Prostate gland (tissue), 2 donors: ENCODE results near the gene CYBA. TPM values are rescaled to one million over a fixed set of nuclear protein-coding genes. Genes with fewer than 3 reads are reported as not detected.

Experiments used
- DNase-seq: peaks from one replicate; pipeline ENCODE4 v3.0.0-alpha.2; 2019; ENCODE audit warnings: low spot score
- H3K27ac ChIP-seq, 2 donors: fragments of 200-600 bp; sonication (generic); 2 replicates each; pipeline ENCODE4 v1.5.1; 2017 to 2019
- H3K27me3 ChIP-seq: fragments of 200-600 bp; sonication (generic); replicated peaks from 2 replicates; pipeline ENCODE4 v1.5.1; 2019; ENCODE audit not compliant: insufficient read depth
- H3K36me3 ChIP-seq, 2 donors: fragments of 200-600 bp; sonication (generic); 1 replicate in 1 of 2; 2 replicates in 1 of 2; pipeline versions ENCODE4 v1.5.1 to v1.8.1; 2017 to 2019
- H3K4me1 ChIP-seq: fragments of 200-600 bp; sonication (generic); replicated peaks from 2 replicates; pipeline ENCODE4 v1.5.1; 2019
- H3K4me3 ChIP-seq, 2 donors: fragments of 200-600 bp; sonication (generic); 2 replicates each; pipeline ENCODE4 v1.5.1; 2017 to 2019
- H3K9me3 ChIP-seq: fragments of 200-600 bp; sonication (generic); 2 replicates; pipeline ENCODE4 v1.5.1; 2017
- POLR2A ChIP-seq: fragments of 450-650 bp; IDR thresholded peaks from one replicate; pipeline ENCODE4 v1.6.1; 2016; ENCODE audit warnings: antibody characterized with exemption, mild to moderate bottlenecking
- POLR2AphosphoS5 ChIP-seq: sonication (generic); formaldehyde crosslinking; IDR thresholded peaks from one replicate; pipeline ENCODE4 v1.6.1; 2017; ENCODE audit warnings: antibody characterized with exemption
- WGBS: methylation state at CpG from one replicate; pipeline ENCODE4 v1.1.5; 2018; 5-methylcytosine and 5-hydroxymethylcytosine counted together
- intact Hi-C: fragments of 100-400 bp; cut with DNase I; formaldehyde crosslinking; loops from one replicate; pipeline ENCODE4 v1.14.2; 2022
- total RNA-seq, 2 donors: library from RNA; depleted of rRNA; stranded (reverse); fragments of >200 nt; gene quantifications; one replicate each; pipeline ENCODE4 v1.1.0, GENCODE V29; 2016
- TF ChIP-seq, protein P1 (sequence below), 4 experiments: fragments of 200-600 bp in 2 of 4; fragments of 450-650 bp in 2 of 4; sonication (generic) in 2 of 4; IDR thresholded peaks; 1 replicate in 3 of 4; 2 replicates in 1 of 4; pipeline ENCODE4 v1.5.1; 2016 to 2019; ENCODE audit warnings: antibody characterized with exemption in 4 of 4, mild to moderate bottlenecking in 2 of 4, moderate library complexity in 2 of 4

Gene CYBA
- total RNA-seq, 2 donors from 2014 or later, result 86.0 to 155 TPM

DNA sequence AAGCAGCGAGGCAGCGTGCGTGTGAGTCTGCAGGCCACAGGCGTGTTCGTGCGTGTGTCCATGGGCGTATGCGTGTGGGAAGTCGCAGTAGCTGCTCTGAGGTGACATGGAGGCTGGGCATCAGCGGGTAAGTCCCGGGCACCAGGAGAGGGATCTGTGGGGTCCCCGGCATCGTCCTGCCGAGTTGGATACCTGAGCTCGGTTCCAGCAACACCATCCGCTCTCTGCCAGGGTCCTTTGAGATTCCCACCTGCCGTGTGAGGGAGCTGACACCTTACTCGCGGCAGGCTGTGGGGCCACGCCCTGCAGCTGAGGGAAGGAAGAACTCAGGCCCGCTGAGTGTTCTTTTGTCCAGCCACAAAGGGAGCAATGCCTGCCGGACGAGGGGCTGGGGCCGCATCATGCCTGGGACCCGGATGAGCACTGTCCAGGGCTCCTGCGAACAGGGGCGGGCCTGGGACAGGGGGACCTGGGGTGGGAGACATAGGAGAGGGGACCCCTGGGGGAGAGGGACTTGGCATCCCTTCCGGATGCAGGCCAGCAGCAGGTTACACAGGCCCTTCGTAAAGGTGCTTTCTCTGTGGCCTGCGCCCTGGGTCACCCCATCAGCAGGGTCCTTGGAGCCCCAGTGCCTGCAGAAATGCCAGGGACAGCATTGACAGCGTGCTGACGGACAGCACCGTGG, 40.4 kb upstream of the CYBA start:
- intact Hi-C loops, result no loop called here
- no peak for TF ChIP-seq POLR2AphosphoS5
- TF ChIP-seq, protein P1, sequence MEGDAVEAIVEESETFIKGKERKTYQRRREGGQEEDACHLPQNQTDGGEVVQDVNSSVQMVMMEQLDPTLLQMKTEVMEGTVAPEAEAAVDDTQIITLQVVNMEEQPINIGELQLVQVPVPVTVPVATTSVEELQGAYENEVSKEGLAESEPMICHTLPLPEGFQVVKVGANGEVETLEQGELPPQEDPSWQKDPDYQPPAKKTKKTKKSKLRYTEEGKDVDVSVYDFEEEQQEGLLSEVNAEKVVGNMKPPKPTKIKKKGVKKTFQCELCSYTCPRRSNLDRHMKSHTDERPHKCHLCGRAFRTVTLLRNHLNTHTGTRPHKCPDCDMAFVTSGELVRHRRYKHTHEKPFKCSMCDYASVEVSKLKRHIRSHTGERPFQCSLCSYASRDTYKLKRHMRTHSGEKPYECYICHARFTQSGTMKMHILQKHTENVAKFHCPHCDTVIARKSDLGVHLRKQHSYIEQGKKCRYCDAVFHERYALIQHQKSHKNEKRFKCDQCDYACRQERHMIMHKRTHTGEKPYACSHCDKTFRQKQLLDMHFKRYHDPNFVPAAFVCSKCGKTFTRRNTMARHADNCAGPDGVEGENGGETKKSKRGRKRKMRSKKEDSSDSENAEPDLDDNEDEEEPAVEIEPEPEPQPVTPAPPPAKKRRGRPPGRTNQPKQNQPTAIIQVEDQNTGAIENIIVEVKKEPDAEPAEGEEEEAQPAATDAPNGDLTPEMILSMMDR (IDR thresholded peaks at IDR 0.05), result no peak
- TF ChIP-seq POLR2A, result no peak
- 81% methylated on average over 33 of the region's 33 CpGs for WGBS
- Histone ChIP-seq H3K9me3 (no peaks in the 10 kb centered on the region), H3K4me3 (no peak overlapping the region), H3K27ac (no peak overlapping the region), H3K4me1 (no peaks in the 10 kb centered on the region), H3K27me3 (peaks cover 3% of the 10 kb centered on the region), H3K36me3 (no peaks in the 10 kb centered on the region)
- DNase-seq, result no peak

DNA sequence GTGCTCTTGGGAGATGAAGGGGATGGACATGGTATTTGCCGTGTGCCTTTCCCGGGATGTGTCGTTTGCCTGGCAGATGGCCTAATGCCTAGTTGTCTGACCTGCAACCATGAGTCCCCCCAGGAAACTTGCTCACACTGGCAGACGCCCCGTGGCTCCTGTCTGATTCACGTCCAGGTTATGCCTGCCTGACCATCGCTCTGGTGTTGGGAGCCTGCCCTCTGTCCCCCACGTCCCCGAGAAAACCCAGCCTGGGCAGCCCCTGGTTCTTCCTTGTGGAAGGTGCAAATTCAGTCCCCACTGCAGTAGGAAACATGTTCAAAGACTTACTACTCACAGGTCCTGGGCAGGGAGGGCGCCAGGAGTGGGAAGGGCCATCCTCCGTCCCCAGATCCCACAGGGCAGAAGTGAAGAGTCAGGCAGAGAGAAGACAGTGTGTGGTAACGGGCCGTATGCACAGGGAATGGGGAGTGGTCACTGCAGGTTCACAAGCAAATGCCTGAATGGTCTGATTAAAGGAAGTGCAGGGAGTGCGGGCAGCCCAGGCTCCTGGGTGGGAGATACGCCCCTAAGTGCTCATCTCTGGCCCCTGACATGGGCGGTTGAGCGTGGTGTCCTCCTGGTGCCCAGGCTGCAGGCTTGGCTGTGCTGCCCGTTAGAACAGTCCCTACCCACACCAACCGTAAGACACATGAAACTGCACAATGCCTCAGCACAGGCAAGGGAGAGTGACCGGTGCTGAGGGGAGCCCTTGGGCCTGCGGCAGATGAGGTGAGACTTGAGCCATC, 39.7 kb upstream of the CYBA start:
- H3K4me1 ChIP-seq, result peaks cover 3% of the 10 kb centered on the region
- H3K9me3 ChIP-seq, result no peaks in the 10 kb centered on the region
- no peaks in the 10 kb centered on the region for H3K36me3 ChIP-seq
- H3K27ac ChIP-seq, result no peak overlapping the region
- no peak overlapping the region for H3K4me3 ChIP-seq
- TF ChIP-seq POLR2A, result no peak
- TF ChIP-seq, protein P1 (IDR thresholded peaks at IDR 0.05), result no peak
- no peak for TF ChIP-seq POLR2AphosphoS5
- 79% methylated on average over 21 of the region's 21 CpGs for WGBS
- peaks cover 3% of the 10 kb centered on the region for H3K27me3 ChIP-seq
- no peak for DNase-seq
- intact Hi-C loops, result no loop called here

DNA sequence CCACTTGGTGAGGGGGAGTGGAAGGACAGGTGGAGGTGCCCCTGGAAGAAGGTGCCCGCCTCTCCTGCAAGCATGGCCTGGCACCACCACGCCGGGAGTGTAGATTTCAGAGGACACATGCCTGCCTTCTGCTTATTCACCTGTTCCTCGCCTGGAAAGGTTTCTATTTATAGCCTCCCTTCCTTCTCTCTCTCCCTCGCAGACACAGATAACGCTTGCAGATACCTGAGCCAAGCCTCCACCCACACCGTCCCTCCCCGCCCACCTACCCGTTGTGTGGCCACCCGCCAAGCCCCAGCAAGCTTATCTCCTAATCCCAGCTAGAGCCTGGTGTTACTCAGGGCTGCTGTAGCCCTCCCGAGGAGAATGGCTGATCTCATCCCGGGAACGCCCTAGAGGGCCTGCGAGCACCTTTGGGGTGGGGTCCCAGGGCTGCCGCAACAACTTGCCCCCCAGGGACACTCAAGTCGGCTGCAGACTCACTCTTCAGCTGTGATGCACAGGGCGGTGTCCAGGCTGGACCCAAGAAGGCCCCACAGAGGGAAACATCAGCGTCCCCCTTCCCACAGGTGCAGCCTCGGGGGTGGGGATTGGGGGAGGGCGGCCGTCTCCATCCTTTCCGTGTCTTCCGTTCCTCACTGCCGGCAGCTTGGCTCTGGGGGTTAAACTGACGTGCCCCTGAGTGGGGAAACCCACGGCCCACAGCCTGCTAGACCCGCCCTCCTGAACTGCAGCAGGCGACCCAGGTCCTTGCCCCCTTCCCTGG, 37.3 kb upstream of the CYBA start:
- Histone ChIP-seq H3K36me3 (no peaks in the 10 kb centered on the region), H3K4me3 (no peak overlapping the region), H3K27me3 (peaks cover 3% of the 10 kb centered on the region), H3K4me1 (peaks cover 6% of the 10 kb centered on the region), H3K27ac (no peak overlapping the region), H3K9me3 (no peaks in the 10 kb centered on the region)
- TF ChIP-seq POLR2A (no peak), POLR2AphosphoS5 (peak; percentile 23)
- intact Hi-C loops, result no loop called here
- 32% methylated on average over 28 of the region's 28 CpGs for WGBS
- no peak for DNase-seq

DNA sequence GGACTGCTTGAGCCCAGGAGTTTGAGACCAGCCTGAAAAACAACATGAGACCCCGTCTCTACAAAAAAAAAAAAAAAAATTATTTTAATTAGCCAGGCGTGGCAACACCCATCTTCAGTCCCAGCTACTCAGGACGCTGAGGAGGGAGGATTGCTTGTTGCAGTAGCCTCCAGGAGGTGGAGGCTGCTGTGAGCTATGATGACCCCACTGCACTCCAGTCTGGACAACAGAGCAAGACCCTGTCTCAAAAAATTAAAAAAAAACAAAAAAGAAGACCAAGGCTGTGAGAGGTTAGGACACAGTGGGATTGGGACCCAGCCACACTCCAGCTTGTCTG, 36.8 kb upstream of the CYBA start:
- intact Hi-C loops, result no loop called here
- 50% methylated on average over 3 of the region's 3 CpGs for WGBS
- Histone ChIP-seq H3K4me3 (no peak overlapping the region), H3K27ac (no peak overlapping the region), H3K27me3 (peaks cover 3% of the 10 kb centered on the region), H3K9me3 (no peaks in the 10 kb centered on the region), H3K36me3 (no peaks in the 10 kb centered on the region), H3K4me1 (peaks cover 6% of the 10 kb centered on the region)
- TF ChIP-seq, protein P1 (IDR thresholded peaks at IDR 0.05), result no peak
- TF ChIP-seq POLR2A (no peak), POLR2AphosphoS5 (no peak)
- DNase-seq, result no peak

DNA sequence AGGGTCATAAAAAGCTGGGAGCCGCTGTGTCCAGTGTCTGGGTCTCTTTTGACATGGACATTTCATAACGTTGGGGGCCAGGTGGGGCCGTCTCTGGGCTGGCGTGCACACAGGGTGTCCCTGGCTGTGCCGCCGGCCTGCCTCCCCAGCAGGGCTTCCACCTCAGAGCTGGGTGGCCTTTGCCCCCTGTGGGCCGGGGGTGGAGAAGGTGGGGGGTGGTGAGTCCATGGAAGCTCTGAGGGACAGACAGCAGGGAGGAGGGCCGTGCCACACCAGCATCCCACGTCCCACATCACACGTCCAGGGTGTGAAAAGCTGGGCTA, 36.4 kb upstream of the CYBA start:
- intact Hi-C loops, result no loop called here
- H3K36me3 ChIP-seq, result no peaks in the 10 kb centered on the region
- DNase-seq, result no peak
- H3K27ac ChIP-seq, result no peak overlapping the region
- H3K9me3 ChIP-seq, result no peaks in the 10 kb centered on the region
- peaks cover 6% of the 10 kb centered on the region for H3K4me1 ChIP-seq
- 48% methylated on average over 9 of the region's 10 CpGs for WGBS
- H3K27me3 ChIP-seq, result peaks cover 3% of the 10 kb centered on the region
- no peak overlapping the region for H3K4me3 ChIP-seq
- TF ChIP-seq POLR2A, result no peak
- TF ChIP-seq POLR2AphosphoS5, result no peak
- TF ChIP-seq, protein P1 (IDR thresholded peaks at IDR 0.05), result no peak
